Cortex of kidney (tissue), 1 donor: ENCODE data around the gene GANAB.
"Not testable (repeated sequence)": the region's sequence is repeated elsewhere in the genome, so short reads cannot be mapped to it uniquely, and the experiment has no call there.

Experiments
- DNase-seq: peaks from one replicate; lab custom pipeline; 2025; lab: John Stamatoyannopoulos, UW

The GANAB gene

GRCh38 chr11:62645946-62646824 is at the start of gene GANAB:
Gene GANAB, minus strand, starts transcription at chr11:62646613. Its CDS starts 14 bp downstream, at chr11:62646599.
- no peak for DNase-seq

DNA sequence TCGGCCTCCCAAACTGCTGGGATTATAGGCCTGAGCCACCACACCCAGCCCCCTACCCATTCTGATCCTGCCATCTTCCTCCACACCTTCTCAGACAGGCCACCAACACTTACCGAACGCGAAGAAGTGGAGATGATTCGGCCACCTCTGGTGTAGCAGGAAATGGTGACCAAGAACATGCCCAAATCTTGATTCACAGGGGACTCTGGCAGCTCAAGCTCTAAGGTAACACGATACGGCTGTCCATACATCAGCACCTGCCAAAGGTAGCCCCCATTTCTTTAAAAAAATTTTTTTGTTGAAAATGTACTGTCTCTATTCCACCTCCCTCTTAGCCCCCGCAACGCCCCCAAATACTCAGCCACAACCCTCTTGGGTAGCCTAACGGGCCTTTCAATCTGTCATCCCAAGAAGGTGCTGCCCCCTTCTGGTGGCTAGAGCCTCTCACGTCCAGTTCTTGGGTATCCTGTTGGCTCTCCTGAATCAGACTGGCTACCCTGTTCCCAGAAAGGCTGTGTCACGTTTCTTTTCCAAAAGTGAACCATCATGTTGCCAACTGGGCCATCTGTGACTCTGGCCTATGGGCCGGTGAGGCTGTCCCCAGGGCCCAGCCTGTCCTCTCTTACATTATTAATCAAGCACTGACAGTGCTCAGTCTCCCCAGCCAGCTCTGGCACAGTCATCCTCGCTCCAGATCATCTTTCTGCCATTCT is 48.2 kb upstream of the GANAB start:
- no peak for DNase-seq

DNA sequence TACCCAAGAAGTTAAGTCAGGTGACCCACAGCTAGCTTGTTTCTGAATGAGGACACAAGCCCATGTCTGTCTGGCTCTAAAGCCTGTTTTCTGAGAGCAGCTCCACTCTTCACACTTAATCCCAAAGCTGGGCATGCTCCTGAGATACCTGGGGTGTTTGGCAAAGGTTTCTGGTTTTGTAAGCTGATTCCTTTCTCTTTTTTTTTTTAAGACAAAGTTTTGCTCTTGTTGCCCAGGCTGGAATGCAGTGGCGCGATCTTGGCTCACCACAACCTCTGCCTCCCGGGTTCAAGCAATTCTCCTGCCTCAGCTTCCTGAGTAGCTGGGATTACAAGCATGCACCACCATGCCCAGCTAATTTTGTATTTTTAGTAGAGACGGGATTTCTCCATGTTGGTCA is 47.2 kb upstream of the GANAB start:
- not testable (repeated sequence) for DNase-seq

- no peak for DNase-seq
These were observed 43.2 kb upstream of the GANAB start, which contains the start of gene LRRN4CL for GRCh38 chr11:62689421-62690183. Gene LRRN4CL, minus strand, starts transcription at chr11:62689530. Its CDS starts 1,022 bp downstream, at chr11:62688508.

GRCh38 chr11:62688491-62688890 is 42.1 kb upstream of the GANAB start:
- no peak for DNase-seq

GRCh38 chr11:62687508-62688396 is 41.3 kb upstream of the GANAB start:
- DNase-seq = no peak

- DNase-seq = no peak
These were observed 36.1 kb upstream of the GANAB start for GRCh38 chr11:62682518-62682917.

DNA sequence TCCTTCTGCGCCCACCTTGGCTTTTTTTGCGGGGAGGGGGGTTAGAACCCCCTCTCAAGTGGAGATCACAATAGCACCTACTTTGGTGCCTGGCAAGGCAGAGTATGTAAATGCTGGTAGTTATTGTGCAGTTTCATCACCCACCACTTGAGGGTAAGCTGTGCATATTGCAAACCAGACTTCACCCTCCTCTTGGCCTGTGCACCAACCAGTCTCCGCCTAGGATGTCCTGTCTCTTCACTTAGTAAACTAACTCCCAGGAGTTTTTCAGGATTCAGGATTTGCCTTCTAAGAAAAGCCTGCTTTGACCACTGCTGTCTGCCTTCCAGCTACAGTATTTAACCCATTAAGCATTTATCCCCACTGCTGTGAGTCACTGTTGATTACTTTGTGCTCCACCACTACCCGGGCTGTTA is 34.4 kb upstream of the GANAB start:
- no peak for DNase-seq

DNA sequence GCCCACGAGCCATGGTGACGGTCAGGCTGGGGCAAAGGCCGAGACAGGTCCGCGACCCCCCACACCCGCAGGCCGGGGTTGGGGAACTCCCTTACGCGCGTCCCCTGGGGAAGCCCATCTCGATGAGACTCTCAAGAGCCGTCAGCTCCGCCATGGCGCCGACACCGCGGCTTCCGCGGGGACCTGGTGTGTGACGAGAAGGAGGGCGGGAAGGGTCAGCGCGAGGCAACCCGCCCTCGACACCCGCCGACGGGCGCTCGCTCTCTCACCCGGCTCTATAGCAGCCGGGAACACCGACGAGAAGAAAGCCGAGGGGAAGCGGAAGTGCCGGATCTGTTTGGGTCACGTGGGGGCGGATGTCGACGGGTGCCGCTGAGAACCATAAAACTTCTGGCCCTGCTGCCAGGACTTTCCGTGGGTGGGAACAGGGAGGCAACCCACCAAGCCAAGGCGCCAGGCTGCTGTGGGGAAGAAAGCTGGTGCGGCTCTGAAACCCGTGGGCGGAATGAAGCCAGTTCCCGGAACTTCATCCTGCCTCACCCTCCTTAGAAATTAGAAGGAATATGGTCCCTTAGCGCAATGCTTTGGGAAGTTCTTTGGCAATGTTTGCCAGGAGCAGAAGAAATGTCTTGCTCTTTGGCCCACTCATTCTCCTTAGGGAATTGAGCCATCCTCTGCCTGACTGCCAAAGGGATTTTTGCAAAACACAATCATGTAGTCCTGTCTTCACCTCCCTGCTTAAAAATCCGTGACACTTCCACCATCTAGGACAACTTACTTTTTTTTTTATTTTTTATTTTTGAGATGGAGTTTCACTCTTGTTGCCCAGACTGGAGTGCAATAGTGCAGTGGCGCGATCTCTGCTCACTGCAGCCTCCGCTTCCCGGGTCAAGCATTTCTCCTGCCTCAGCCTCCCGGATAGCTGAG is 32.6 kb upstream of the GANAB start, which contains the start of gene UBXN1:
UBXN1 (minus strand) TSS at position 304 of the 927 bp plus-strand sequence; CDS start at position 154, 150 bp downstream.
- DNase-seq = no peak

DNA sequence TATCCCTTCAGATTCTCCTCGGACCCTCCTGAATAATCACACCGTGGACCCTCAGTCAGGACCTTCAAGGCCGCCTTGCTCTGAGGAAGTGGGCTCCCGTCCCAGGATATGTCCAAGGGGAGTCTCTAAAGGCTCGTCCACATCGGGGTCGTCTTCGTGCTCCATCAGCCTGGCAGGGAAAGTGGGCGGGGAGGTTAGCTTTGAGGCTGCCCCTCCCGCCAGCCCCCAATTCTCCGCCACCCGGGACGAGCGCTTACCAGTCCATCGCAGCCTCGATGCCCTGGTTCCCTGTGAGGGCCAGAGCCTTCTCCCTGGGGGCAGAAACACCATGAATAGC is 32.0 kb upstream of the GANAB start:
- no peak for DNase-seq

GRCh38 chr11:62677714-62678113 is 31.3 kb upstream of the GANAB start:
- DNase-seq = no peak

- no peak for DNase-seq
These were observed 30.7 kb upstream of the GANAB start for GRCh38 chr11:62677156-62677555.

GRCh38 chr11:62676698-62677097 is 30.3 kb upstream of the GANAB start:
- DNase-seq = no peak

DNA sequence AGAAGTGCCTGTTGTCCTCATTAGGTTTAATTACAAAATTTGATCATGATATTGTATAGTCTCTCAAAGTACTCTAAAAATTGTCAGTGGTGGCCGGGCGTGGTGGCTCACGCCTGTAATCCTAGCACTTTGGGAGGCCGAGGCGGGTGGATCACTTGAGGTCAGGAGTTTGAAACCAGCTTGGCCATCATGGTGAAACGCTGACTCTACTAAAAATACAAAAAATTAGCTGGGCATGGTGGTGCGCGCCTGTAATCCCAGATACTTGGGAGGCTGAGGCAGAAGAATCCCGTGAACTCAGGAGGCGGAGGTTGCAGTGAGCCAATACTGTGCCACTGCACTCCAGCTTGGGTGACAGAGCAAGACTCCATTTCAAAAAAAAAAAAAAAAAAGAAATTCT is 29.0 kb upstream of the GANAB start:
- not testable (repeated sequence) for DNase-seq

GRCh38 chr11:62673196-62673525 is 26.7 kb upstream of the GANAB start:
- no peak for DNase-seq

GRCh38 chr11:62671608-62672389 is 25.4 kb upstream of the GANAB start, which contains the start of the genes LBHD1 and UQCC3:
Gene LBHD1, minus strand, starts transcription at chr11:62672267. Its CDS starts 2,236 bp downstream, at chr11:62670031.
Gene UQCC3, plus strand, starts transcription at chr11:62671673. Its CDS starts 73 bp downstream, at chr11:62671746.
- DNase-seq = no peak

- DNase-seq = no peak
These were observed 24.8 kb upstream of the GANAB start for GRCh38 chr11:62671236-62671607.

- no peak for DNase-seq
These were observed 23.2 kb upstream of the GANAB start for GRCh38 chr11:62669420-62670161.

DNA sequence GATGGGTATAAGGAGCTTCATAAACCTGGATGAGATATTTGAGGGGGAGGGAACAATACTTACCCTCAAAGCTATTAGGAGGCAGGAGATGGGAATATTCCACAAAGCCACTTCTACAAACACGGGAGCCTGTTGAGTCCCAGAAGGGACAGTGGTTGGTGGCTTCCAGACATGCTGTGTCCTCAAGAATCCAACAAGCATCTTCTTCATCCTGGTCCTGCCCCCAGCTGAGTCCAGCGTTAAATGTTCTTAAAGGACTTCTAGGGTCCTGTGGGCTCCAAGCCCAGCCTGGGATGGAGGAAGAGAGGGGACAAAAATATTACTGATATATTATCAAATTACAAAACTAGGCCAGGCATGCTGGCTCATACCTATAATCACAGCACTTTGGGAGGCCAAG is 21.0 kb upstream of the GANAB start:
- no peak for DNase-seq
